ENCODE results near the gene DSCAM. TPM values are rescaled to one million over a fixed set of nuclear protein-coding genes. Genes with fewer than 3 reads are reported as not detected.
A peak's percentile ranks its signal among the peaks of the same experiment; 100 is the strongest.

DSCAM gene
- total RNA-seq, 1 experiment from 2014 or later = 0.33 TPM

DNA sequence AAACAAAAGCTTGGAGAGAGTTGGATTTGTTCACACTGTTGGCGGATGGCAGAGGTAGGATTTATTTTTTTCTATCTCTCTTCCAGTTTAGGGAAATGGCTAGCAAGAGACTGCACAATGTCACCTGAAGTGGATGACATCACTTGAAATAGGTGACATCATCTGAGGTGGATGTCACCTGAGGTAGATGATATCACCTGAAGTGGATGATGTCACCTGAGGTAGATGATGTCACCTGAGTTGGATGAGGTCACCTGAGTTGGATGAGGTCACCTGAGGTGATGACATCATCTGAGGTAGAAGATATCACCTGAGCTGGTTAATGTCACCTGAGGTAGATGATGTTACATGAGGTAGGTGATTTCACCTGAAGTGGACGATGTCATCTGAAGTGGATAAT is 413.4 kb downstream of the DSCAM start:
- TF ChIP-seq, protein P1, sequence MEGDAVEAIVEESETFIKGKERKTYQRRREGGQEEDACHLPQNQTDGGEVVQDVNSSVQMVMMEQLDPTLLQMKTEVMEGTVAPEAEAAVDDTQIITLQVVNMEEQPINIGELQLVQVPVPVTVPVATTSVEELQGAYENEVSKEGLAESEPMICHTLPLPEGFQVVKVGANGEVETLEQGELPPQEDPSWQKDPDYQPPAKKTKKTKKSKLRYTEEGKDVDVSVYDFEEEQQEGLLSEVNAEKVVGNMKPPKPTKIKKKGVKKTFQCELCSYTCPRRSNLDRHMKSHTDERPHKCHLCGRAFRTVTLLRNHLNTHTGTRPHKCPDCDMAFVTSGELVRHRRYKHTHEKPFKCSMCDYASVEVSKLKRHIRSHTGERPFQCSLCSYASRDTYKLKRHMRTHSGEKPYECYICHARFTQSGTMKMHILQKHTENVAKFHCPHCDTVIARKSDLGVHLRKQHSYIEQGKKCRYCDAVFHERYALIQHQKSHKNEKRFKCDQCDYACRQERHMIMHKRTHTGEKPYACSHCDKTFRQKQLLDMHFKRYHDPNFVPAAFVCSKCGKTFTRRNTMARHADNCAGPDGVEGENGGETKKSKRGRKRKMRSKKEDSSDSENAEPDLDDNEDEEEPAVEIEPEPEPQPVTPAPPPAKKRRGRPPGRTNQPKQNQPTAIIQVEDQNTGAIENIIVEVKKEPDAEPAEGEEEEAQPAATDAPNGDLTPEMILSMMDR (IDR thresholded peaks at IDR 0.05; ENCODE audit: unreplicated experiment) = no peak
- ChIA-PET POLR2A (no interaction called here), CTCF (no interaction called here)
- DNase-seq (ENCODE audit: unreplicated experiment) = no peak
- no peaks in the 10 kb centered on the region for H3K9me3 Mint-ChIP-seq (ENCODE audit: unreplicated experiment)
- H3K27me3 Mint-ChIP-seq (ENCODE audit: insufficient read depth, unreplicated experiment) = no peaks in the 10 kb centered on the region
- H3K4me3 Mint-ChIP-seq (ENCODE audit: unreplicated experiment) = no peak overlapping the region
- intact Hi-C loops (cut with micrococcal nuclease) = no loop called here
- BruUV-seq (replicated peaks) = no TSS peak
- no peak overlapping the region for H3K27ac Mint-ChIP-seq (ENCODE audit: low read depth, unreplicated experiment)
- no peaks in the 10 kb centered on the region for H3K4me1 Mint-ChIP-seq (ENCODE audit: insufficient read depth, unreplicated experiment)
- no peaks in the 10 kb centered on the region for H3K36me3 Mint-ChIP-seq (ENCODE audit: insufficient read depth, unreplicated experiment)

DNA sequence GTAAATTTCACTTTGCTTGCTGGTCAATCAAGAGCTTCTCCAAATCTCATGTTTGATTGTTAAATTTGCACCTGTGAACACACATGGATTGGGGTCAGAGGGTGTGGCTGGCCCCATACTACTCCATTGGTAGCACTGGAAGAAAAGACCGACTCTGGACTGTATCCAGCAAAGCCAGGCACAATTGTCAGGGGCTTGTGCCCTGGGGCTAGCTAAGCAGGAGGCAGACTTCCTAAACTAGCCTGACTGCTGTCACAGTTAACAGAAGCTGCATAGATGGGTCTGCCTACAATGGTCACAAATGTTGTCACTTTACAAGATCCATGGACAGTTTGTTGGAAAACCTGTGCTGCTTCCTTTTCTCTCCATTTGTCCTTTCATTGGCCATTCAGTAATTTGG is 421.0 kb downstream of the DSCAM start:
- Mint-ChIP-seq H3K9me3 (ENCODE audit: unreplicated experiment) (no peaks in the 10 kb centered on the region), H3K27ac (ENCODE audit: low read depth, unreplicated experiment) (no peak overlapping the region), H3K4me1 (ENCODE audit: insufficient read depth, unreplicated experiment) (no peaks in the 10 kb centered on the region), H3K4me3 (ENCODE audit: unreplicated experiment) (no peak overlapping the region), H3K36me3 (ENCODE audit: insufficient read depth, unreplicated experiment) (no peaks in the 10 kb centered on the region), H3K27me3 (ENCODE audit: insufficient read depth, unreplicated experiment) (no peaks in the 10 kb centered on the region)
- CTCF ChIA-PET = interaction anchor here (0.6 kb wide), 1 partner anchor 665 kb away, joined by 4 read pairs; no protein-coding TSS in a partner anchor
- BruUV-seq (replicated peaks) = no TSS peak
- DNase-seq (ENCODE audit: unreplicated experiment) = no peak
- TF ChIP-seq, protein P1 (IDR thresholded peaks at IDR 0.05; ENCODE audit: unreplicated experiment) = no peak
- POLR2A ChIA-PET = no interaction called here
- intact Hi-C loops (cut with micrococcal nuclease) = no loop called here

DNA sequence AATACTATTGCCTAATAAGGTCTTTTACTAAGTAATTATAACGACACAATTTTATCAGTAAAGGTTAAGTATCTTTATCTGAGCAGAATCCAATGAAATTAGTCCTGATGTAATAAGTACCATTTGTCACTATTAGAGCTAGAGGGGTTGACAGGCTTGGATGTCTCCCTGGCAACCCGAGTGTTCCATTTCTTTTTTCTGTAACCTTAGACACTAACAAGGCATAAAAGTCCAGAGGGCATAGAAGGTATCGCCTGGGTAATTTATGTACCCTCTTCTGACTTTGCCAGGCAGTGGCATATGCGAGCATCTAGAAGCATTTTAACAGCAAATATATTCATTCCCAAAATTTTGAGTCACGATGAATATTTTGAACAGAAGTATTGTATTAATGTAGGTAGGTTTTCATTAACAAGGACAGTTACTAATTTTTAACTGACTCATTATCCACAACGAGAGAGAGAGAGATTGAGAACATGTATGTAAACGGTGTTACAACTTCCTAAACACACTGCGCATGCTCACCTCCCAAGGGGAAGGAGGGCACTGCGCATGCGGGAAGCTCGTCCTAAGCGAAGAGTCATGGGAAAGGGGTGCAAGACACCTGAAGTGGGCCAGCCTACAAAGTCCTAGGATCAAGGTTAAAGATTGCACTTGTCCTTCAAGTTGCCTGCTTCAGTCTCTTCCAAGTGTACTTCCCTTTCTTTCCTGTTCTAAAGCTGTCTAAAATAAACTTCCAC is 423.9 kb downstream of the DSCAM start:
- intact Hi-C loops (cut with micrococcal nuclease) = no loop called here
- no peaks in the 10 kb centered on the region for H3K4me1 Mint-ChIP-seq (ENCODE audit: insufficient read depth, unreplicated experiment)
- TF ChIP-seq, protein P1 (IDR thresholded peaks at IDR 0.05; ENCODE audit: unreplicated experiment) = no peak
- no peaks in the 10 kb centered on the region for H3K27me3 Mint-ChIP-seq (ENCODE audit: insufficient read depth, unreplicated experiment)
- DNase-seq (ENCODE audit: unreplicated experiment) = no peak
- no peak overlapping the region for H3K27ac Mint-ChIP-seq (ENCODE audit: low read depth, unreplicated experiment)
- ChIA-PET CTCF (no interaction called here), POLR2A (no interaction called here)
- no peaks in the 10 kb centered on the region for H3K36me3 Mint-ChIP-seq (ENCODE audit: insufficient read depth, unreplicated experiment)
- no peak overlapping the region for H3K4me3 Mint-ChIP-seq (ENCODE audit: unreplicated experiment)
- no TSS peak for BruUV-seq (replicated peaks)
- H3K9me3 Mint-ChIP-seq (ENCODE audit: unreplicated experiment) = no peaks in the 10 kb centered on the region

DNA sequence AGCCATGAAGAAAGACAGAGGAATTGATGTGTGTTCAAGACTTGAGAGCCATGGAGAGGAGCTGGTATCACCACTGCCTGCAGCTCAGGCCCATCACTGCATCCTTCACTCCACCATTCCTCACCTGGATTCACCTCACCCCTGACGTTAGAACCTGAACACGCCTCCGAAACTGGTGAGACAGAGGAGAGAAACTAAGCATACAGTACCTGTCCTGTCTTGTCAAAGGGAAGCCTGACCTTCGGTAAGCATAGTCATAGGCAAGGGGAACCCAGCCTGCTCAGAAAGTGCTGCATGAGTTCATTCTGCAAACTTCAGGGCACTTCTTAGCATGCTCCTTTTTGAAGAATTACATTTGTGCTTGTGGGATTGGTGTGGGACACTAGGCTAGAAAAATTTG is 425.8 kb downstream of the DSCAM start:
- intact Hi-C loops (cut with micrococcal nuclease) = no loop called here
- BruUV-seq (replicated peaks) = no TSS peak
- no peak overlapping the region for H3K4me3 Mint-ChIP-seq (ENCODE audit: unreplicated experiment)
- POLR2A ChIA-PET = no interaction called here
- CTCF ChIA-PET = interaction anchor here (1.8 kb wide), 1 partner anchor 47 kb away, joined by 6 read pairs; no protein-coding TSS in a partner anchor
- H3K27me3 Mint-ChIP-seq (ENCODE audit: insufficient read depth, unreplicated experiment) = no peaks in the 10 kb centered on the region
- H3K27ac Mint-ChIP-seq (ENCODE audit: low read depth, unreplicated experiment) = no peak overlapping the region
- TF ChIP-seq, protein P1 (IDR thresholded peaks at IDR 0.05; ENCODE audit: unreplicated experiment) = no peak
- H3K4me1 Mint-ChIP-seq (ENCODE audit: insufficient read depth, unreplicated experiment) = no peaks in the 10 kb centered on the region
- no peaks in the 10 kb centered on the region for H3K9me3 Mint-ChIP-seq (ENCODE audit: unreplicated experiment)
- DNase-seq (ENCODE audit: unreplicated experiment) = peak; percentile 1
- H3K36me3 Mint-ChIP-seq (ENCODE audit: insufficient read depth, unreplicated experiment) = no peaks in the 10 kb centered on the region

Measured in MCF 10A (cell line).